Hepatocyte (in vitro differentiated cells): ENCODE results near the gene AXDND1.

Source experiments
- EZH2 ChIP-seq: fragments of 200-600 bp; sonication (generic); IDR thresholded peaks from 2 replicates; pipeline ENCODE4 v1.6.1; 2016; ENCODE audit warnings: antibody characterized with exemption, mild to moderate bottlenecking, borderline replicate concordance
- EZH2phosphoT487 ChIP-seq: fragments of 200-600 bp; sonication (generic); IDR thresholded peaks from one replicate; pipeline ENCODE4 v1.6.1; 2018; ENCODE audit warnings: antibody characterized with exemption, mild to moderate bottlenecking, low read depth, moderate library complexity; ENCODE audit not compliant: unreplicated experiment, severe bottlenecking
- TF ChIP-seq, protein P1 (sequence below): fragments of 200-600 bp; sonication (generic); IDR thresholded peaks from 2 replicates; pipeline ENCODE4 v1.5.1; 2016; ENCODE audit warnings: antibody characterized with exemption, mild to moderate bottlenecking; ENCODE audit not compliant: poor library complexity

DNA sequence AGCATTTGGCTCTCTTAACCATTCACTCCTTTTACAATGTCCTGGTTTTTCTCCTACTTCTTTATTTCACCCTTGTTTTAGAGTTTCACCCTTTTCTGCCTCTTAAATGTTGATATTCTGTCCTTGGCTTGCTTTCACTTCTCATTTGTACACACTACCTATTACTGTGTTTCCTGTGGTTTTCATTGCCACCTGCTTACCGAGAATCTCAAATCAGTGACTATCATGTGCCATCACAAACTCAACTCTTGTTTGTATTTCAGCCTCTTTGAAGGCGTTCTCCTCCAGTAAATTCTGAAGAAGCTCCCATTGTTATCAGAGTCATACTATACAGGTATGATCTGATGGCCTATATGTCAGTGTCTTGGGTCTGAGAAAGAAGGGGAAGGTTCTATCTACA is 144.3 kb downstream of the AXDND1 start:
- TF ChIP-seq, protein P1, sequence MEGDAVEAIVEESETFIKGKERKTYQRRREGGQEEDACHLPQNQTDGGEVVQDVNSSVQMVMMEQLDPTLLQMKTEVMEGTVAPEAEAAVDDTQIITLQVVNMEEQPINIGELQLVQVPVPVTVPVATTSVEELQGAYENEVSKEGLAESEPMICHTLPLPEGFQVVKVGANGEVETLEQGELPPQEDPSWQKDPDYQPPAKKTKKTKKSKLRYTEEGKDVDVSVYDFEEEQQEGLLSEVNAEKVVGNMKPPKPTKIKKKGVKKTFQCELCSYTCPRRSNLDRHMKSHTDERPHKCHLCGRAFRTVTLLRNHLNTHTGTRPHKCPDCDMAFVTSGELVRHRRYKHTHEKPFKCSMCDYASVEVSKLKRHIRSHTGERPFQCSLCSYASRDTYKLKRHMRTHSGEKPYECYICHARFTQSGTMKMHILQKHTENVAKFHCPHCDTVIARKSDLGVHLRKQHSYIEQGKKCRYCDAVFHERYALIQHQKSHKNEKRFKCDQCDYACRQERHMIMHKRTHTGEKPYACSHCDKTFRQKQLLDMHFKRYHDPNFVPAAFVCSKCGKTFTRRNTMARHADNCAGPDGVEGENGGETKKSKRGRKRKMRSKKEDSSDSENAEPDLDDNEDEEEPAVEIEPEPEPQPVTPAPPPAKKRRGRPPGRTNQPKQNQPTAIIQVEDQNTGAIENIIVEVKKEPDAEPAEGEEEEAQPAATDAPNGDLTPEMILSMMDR = no peak
- no peak for TF ChIP-seq EZH2phosphoT487
- no peak for TF ChIP-seq EZH2
